Endodermal cell (in vitro differentiated cells): Measurements from ENCODE around the gene PGBD5. TPM values are rescaled to one million over a fixed set of nuclear protein-coding genes. Genes with fewer than 3 reads are reported as not detected.

Experiments
- DNase-seq: peaks from one replicate; pipeline ENCODE4 v3.0.0-alpha.2; 2017
- H3K27ac ChIP-seq: 2 replicates; pipeline ENCODE4 v1.5.1; 2013; ENCODE audit warnings: mild to moderate bottlenecking, low read depth, low read length, moderate library complexity
- H3K27me3 ChIP-seq: 2 replicates; pipeline ENCODE4 v1.6.1; 2013; ENCODE audit warnings: mild to moderate bottlenecking, low read length, moderate library complexity; ENCODE audit not compliant: insufficient read depth, control insufficient read depth, poor library complexity, severe bottlenecking
- H3K36me3 ChIP-seq: 2 replicates; pipeline ENCODE4 v1.7.0; 2013; ENCODE audit warnings: mild to moderate bottlenecking, low read length, moderate library complexity; ENCODE audit not compliant: control insufficient read depth, insufficient read depth
- H3K4me1 ChIP-seq: one replicate; pipeline ENCODE4 v1.7.0; 2013; ENCODE audit warnings: low read length; ENCODE audit not compliant: control insufficient read depth, insufficient read depth
- H3K4me3 ChIP-seq: 2 replicates; pipeline ENCODE4 v1.5.1; 2013; ENCODE audit warnings: mild to moderate bottlenecking, low read length, moderate library complexity
- H3K9ac ChIP-seq: 2 replicates; pipeline ENCODE4 v1.6.1; 2013; ENCODE audit warnings: mild to moderate bottlenecking, low read length, moderate library complexity; ENCODE audit not compliant: poor library complexity, severe bottlenecking; ENCODE audit errors: extremely low read depth
- H3K9me3 ChIP-seq: 2 replicates; pipeline ENCODE4 v1.6.1; 2013; ENCODE audit warnings: mild to moderate bottlenecking, low read length, moderate library complexity; ENCODE audit not compliant: control insufficient read depth
- H3K27ac Mint-ChIP-seq: 2 replicates; pipeline ENCODE4 v1.8.0; 2020; ENCODE audit warnings: mixed read lengths
- H3K27me3 Mint-ChIP-seq: 2 replicates; pipeline ENCODE4 v1.8.0; 2021; ENCODE audit warnings: mild to moderate bottlenecking, mixed read lengths; ENCODE audit not compliant: insufficient read depth
- H3K36me3 Mint-ChIP-seq: 2 replicates; pipeline ENCODE4 v1.8.0; 2020; ENCODE audit warnings: low read depth, mixed read lengths
- H3K4me1 Mint-ChIP-seq: 2 replicates; pipeline ENCODE4 v1.8.0; 2020; ENCODE audit warnings: mixed read lengths
- H3K4me3 Mint-ChIP-seq: 2 replicates; pipeline ENCODE4 v1.8.0; 2020; ENCODE audit warnings: mild to moderate bottlenecking, moderate library complexity, mixed read lengths
- H3K9me3 Mint-ChIP-seq: 2 replicates; pipeline ENCODE4 v1.8.0; 2020; ENCODE audit warnings: mild to moderate bottlenecking, mixed read lengths
- CTCF ChIP-seq: fragments of 200-600 bp; sonication (generic); conservative IDR thresholded peaks from 2 replicates; pipeline ENCODE4 v1.5.0; 2021; ENCODE audit warnings: antibody characterized with exemption, mild to moderate bottlenecking
- WGBS, 2 experiments: methylation state at CpG; one replicate each; pipeline versions ENCODE4 v1.1.5 to v1.1.7; 2013; ENCODE audit warnings: missing lambda C conversion rate in 2 of 2, mixed read lengths in 1 of 2; ENCODE audit not compliant: insufficient coverage in 1 of 2, insufficient read length in 1 of 2; 5-methylcytosine and 5-hydroxymethylcytosine counted together
- total RNA-seq, 2 donors: library from RNA; stranded (reverse); fragmentation: NEBNext Ultra II Directional in 1 of 2; extraction: Animal tissue kit (Norgen Biotek cat#: 25700) in 1 of 2; gene quantifications; 2 replicates in 1 of 2; 3 replicates in 1 of 2; pipeline ENCODE4 v1.2.1, GENCODE V29; 2021

The PGBD5 gene
- total RNA-seq, 2 donors from 2014 or later = 1.3 to 4.6 TPM

DNA sequence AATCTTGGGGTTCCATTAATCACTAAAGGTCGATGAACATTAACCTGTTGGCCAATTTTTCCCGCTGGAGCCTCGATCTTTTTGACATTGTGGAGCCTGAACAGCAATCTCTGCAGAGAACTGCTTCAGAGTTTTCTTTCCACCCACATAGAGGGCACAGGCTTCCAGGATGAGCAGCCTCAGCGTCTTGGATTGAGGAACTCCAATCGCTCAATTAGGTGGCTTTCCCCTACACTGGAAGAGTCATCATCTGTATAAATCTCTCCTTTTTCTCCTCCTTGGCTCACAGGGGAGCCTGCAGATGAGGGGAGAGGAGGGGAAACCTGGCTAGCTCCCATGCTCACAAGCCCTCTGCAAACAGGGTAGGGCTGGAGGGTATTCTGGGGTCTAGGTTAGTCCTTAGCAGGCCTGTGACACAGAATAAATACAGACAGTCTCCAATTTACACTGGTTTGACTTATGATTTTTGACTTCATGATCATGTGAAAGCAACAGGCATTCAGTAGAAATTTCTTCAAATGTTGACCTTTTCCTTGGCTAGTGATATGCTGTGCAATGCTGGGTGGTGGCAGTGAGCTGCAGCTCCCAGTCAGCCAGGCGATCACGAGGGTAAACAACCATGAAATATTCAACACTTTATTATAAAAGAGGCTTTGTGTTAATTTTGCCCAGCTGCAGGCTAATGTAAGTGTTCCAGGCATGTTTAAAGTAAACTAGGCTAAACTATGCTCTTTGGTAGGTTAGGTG lies 80.8 kb downstream of the PGBD5 start:
- no peak overlapping the region for H3K27ac ChIP-seq
- H3K9ac ChIP-seq = no peak overlapping the region
- Mint-ChIP-seq H3K4me3 (no peak overlapping the region), H3K9me3 (no peaks in the 10 kb centered on the region), H3K36me3 (peaks cover 2% of the 10 kb centered on the region), H3K27ac (no peak overlapping the region), H3K4me1 (peaks cover 3% of the 10 kb centered on the region), H3K27me3 (no peaks in the 10 kb centered on the region)
- TF ChIP-seq CTCF = no peak
- 93 to 100% methylated on average over 3 to 7 of the region's 7 CpGs for whole genome bisulfite sequencing, 2 experiments
- no peaks in the 10 kb centered on the region for H3K4me1 ChIP-seq
- H3K36me3 ChIP-seq = no peaks in the 10 kb centered on the region
- no peak for DNase-seq
- H3K27me3 ChIP-seq = no peaks in the 10 kb centered on the region
- H3K4me3 ChIP-seq = no peak overlapping the region
- H3K9me3 ChIP-seq = no peaks in the 10 kb centered on the region

DNA sequence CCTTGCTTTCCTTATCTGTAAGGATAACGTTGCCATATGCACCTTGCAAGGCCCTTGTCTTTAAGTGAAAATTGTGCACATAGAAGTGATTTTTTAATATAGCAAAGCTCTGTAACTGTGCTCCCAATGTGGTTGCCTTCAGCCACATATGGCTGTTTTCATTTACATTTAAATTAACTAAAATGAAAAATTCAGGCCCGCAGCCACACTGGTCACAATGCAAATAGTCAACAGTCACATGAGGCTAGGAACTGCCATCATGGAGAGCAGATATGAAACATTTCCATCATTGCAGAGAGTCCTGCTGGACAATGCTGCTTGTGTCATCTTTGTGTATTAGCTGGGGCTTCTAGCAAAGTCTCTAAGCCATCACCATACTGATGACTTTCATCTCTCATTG lies 83.4 kb downstream of the PGBD5 start:
- H3K27ac Mint-ChIP-seq = no peak overlapping the region

DNA sequence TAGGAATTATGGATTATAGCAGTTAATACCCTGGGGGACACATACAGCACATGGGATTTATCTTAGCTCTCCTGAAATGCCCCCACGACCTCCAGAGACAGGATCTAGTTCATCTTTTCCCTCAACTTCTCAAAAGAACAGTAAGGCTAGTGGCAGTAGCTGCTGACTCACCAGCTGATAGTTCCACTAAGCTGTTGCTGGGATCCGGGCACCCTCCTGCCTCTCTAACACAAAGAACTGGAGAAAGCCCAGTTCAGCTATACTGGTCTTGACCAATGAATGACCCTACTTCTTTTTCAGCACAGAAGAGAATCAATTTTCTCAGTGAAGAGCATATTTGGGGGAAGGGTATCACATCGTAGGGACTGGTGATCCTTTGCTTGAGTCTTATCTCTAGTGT lies 84.1 kb downstream of the PGBD5 start:
- Histone ChIP-seq H3K4me3 (no peak overlapping the region), H3K4me1 (no peaks in the 10 kb centered on the region), H3K27ac (no peak overlapping the region), H3K9me3 (no peaks in the 10 kb centered on the region), H3K27me3 (no peaks in the 10 kb centered on the region), H3K36me3 (no peaks in the 10 kb centered on the region), H3K9ac (no peak overlapping the region)
- Mint-ChIP-seq H3K9me3 (no peaks in the 10 kb centered on the region), H3K27me3 (no peaks in the 10 kb centered on the region), H3K4me3 (no peak overlapping the region), H3K4me1 (no peaks in the 10 kb centered on the region), H3K36me3 (peaks cover 2% of the 10 kb centered on the region), H3K27ac (no peak overlapping the region)
- no peak for DNase-seq
- 60 to 68% methylated on average over 2 to 3 of the region's 3 CpGs for WGBS, 2 experiments
- no peak for TF ChIP-seq CTCF

More for the DNA sequence above, 83.4 kb downstream of the PGBD5 start:
- H3K4me3 ChIP-seq = no peak overlapping the region
- no peaks in the 10 kb centered on the region for H3K9me3 Mint-ChIP-seq
- no peak overlapping the region for H3K9ac ChIP-seq
- no peak for DNase-seq
- H3K4me1 Mint-ChIP-seq = no peaks in the 10 kb centered on the region
- peaks cover 2% of the 10 kb centered on the region for H3K36me3 Mint-ChIP-seq
- H3K27me3 Mint-ChIP-seq = no peaks in the 10 kb centered on the region
- TF ChIP-seq CTCF = no peak
- H3K4me1 ChIP-seq = no peaks in the 10 kb centered on the region
- H3K36me3 ChIP-seq = no peaks in the 10 kb centered on the region
- H3K9me3 ChIP-seq = no peaks in the 10 kb centered on the region
- H3K27me3 ChIP-seq = no peaks in the 10 kb centered on the region
- WGBS, 2 experiments = 85 to 92% methylated on average over 2 of the region's 2 CpGs
- H3K4me3 Mint-ChIP-seq = no peak overlapping the region
- no peak overlapping the region for H3K27ac ChIP-seq
